CD4-positive, alpha-beta T cell treated with Interleukin-21 for 1 hour (primary cell): ENCODE data around the gene PPY.
"Not testable (repeated sequence)": the region's sequence is repeated elsewhere in the genome, so short reads cannot be mapped to it uniquely, and the experiment has no call there.

Source experiments
- DNase-seq: peaks from one replicate; pipeline ENCODE4 v3.0.0-alpha.2; 2020

Gene PPY

DNA sequence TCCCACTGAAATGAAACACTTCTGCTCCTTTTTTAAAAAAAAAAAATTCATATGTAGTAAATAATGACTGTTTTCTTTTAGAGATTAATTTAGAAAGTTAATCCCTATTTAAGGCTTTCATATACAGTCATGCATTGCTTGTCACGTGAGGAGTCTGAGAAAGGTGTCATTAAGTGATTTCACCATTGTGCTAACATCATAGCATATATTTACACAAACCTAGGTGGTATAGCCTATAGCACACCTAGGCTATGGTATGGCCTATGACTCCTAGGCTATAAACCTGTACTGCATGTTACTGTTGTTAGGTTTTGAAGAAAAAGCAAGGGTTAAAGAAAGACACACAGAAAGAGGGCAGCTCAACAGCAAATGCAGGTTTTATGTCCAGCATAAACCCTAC lies 13.7 kb downstream of the PPY start:
- DNase-seq, result no peak

DNA sequence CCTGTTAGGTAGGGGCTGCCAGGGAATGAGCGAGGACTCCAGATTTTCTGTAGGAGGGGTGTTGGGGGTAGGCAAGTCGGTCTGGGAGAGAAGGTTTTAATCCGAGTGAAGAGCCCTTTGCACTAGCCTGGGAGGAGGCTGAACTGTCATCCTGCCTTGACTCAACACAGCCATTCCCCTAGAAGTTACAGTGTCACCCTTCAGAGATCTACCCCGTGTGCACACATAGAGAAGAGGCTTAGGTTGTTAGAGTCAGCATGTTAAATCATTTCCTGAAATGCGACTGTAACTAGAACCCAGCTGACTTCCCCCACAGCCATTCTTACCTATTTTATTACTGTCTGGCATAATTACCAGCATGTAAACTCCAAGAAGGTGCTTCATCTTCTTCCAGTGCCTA lies 14.3 kb downstream of the PPY start:
- DNase-seq, result not testable (repeated sequence)

DNA sequence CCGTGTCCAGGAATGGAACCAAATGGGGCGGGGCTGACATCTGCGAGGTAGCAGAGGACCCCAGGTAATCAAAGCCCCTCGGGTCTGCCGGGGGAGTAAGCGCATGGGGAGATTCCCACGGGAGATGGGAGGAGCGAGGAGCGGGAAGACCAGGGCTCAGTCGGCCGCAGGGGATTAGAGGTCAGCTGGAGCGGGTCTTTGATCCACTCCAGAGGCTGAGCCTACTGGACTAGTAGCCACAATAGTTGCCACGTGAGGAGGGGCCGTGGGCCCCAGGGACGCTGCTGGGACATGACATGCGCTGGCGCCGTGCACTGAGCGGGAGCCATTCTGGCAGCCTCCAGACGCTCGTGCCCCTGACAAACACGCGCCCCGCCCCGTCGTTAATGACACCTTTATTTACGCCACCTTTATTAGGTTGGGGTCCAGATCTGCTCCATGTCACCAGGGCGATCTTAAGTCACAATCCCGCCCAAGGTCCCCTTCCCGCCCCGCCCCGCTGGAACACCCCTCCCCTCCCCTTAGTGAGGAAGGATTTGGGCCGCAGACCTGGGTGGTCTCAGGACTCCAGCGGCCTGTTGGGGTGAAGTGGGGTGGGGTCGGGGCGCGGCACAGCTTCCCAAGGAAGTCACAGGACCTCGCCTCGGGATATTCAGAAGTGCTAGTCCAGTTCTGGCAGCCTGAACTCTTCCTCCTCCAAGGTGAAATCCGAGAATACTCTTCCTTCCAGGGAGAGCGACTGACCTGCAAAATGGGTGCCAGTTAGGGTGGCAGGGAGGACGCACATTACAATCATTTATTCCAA lies 15.0 kb downstream of the PPY start:
- no peak for DNase-seq

DNA sequence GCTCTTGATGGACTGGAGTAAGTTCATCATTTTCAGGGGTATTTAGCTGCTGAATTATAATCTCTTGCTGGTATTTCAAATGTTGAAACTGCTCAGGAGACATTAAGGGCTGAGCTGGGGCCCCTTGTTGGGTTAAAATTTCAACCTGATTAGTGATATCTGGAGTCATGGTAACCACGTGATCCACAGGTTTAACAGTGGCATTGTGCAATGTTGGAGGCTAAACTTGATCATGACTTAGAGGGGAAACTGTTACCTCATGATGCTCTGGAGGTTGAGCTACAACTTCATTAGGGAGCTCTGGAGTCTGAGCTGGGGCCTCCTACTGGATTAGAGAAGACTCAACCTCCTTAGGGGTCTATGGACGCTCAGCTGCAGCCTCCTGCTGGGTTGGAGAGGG lies 17.7 kb downstream of the PPY start:
- DNase-seq, result no peak

DNA sequence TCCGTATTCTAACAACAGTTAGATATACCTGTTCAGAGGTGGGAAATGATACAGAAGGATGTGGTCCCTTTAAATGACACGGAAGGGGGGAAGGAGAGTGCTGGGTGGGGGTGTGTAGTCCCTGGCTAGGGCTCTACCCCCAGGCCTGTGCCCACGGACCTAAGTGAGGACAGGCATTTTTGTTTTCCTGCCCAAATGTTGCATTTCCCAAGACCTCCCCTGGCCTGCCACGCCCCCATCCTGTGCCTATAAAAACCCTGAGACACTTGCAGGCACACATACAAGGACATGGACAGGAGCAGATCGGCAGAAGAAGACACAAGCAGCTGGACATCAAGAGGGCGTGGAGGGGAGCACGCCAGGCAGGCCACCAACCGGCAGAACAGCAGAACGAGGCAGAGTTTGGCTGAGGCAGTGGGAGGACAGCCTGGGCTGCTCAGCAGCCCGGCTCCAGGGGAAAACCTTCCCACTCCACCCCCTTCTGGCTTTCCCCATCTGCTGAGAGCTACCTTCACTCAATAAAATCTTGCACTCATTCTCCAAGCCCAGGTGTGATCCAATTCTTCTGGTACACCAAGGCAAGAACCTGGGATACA lies 21.7 kb downstream of the PPY start:
- no peak for DNase-seq

DNA sequence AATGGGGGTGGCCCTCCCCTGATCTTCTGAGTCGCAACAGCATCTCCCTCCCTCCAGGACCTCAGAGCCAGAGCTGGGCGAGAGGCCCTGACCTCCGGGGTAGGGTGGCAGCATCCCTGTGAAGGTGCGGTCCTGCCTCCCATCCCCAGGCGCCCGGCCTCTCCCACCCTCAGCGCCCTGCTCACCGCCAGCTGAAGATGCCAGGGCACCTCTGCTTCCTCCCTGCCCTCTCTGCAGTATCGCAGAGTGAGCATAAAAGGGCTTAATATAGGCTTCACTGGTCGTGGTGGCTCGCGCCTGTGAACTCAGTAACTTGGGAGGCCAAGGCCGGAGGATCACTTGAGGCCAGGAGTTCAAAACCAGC lies 24.3 kb downstream of the PPY start:
- DNase-seq, result no peak

DNA sequence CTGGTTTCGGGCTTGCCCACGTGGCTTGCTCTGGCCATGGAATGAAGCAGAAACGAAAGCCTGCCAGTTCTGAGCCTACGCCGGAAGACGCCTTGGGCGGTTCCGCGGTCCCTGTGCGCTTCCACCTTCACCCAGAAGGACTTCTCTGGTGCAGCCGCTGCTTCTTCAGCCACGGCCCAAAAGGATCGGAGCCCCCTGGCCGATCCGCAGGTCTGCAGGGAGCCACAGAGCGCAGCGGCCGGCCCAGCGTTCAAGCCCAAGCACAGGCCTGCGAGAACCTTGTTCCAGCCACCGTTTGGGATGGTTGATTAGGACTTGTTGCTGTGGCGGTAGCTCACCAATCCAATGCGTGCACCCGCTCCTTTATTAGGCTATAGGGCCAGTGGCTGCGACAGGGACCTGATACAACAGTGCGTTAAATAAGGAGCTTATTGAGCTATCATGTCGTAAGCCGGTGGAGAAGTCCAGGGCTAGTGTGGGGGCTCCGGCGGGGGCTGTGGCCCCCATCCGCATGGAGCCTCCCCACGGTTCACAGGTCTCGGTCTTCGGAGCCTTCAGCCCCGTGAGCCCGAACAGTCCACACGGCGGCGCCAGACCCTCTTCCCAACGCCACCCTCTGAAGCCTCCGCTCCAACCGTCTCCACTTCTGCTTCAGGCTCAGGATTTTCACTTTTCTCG lies 24.8 kb downstream of the PPY start:
- peak; percentile 55 for DNase-seq

DNA sequence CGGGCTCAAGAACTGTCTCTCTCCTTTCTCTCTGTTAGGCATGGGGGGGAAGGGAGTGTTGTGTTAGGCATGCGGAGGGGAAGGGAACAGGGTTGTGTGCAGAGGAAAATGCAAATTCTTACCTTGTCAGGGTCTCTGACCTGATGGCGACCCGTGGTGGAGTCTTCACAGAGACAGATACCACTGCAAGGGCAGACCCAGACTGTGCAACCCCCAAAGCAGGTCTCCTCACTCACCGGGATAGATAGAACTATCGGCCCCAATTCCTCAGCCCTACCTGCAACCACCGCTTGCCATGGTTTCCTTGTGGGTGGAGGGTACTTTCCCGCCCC lies 25.3 kb downstream of the PPY start:
- DNase-seq, result no peak

DNA sequence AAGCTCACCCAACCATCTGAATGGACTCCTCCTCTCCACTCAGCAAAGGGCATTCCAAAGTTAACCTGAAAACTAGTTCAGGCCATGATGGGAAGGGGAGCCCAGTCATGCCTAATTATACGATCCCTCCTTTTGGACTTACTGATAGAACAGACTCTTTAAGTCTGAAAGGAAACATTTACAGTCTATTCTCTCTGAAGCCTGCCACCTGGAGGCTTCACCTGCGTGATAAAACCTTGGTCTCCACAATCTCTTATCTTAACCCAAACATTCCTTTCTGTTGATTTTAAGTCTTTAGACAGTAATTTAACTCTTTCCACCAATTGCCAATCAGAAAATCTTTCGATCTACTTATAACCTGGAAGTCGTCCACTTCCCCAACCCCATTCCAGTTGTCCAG lies 25.9 kb downstream of the PPY start:
- no peak for DNase-seq

DNA sequence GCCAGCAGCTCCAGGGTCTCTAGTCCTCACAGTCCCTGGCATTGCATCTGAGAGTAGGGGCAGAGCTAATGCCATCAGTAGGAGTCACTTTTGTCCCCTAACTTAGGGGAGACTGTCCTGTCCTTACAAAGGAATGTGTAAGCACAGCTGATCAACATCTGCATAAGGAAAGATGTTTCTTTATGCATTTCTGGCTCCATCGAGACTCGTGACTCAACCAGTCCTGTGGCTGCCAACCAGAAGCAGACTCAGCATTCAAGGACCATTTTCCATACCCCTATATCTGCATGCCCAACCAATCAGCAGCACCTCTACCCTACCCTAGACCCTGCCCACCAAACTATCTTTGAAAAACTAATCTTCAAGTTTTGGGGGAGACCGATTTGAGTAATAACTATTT lies 26.7 kb downstream of the PPY start:
- DNase-seq, result no peak

DNA sequence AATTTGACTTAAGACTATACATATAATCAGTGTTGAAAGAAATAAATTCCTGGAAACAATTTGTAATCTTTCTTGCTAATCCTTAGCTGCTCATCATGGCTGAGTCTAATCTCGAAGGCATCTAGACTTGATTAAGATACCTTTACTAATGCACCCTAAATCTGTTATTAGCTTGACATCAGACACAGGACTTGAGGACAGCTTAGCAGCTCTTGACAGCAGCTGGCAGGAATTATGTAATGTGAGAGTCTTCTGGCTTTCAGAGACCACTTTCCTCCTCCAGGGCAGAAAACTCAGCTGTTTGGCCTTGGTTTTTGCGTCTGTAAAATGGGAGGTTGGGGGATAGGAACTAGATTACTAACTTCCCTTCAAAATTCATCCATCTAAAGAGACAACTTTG lies 27.8 kb downstream of the PPY start:
- no peak for DNase-seq

DNA sequence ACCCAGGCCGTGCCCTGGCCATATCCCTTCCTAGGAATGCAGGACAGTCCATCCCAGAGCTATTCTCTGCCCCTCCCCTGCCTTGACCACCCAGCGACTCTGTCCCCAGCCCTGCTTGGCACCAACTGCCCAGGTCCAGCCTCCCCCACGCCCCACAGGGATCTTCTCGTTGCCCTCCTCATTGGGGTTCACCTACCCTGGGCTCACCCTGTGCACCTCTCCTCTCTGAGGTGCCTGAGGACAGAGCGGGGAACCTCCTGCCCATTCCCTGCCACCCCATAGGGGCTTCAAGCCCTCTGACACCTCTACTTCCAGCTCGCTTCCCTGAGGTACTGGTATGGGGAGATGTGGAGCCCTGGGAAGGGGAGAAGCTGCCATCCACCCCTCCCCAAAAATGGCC lies 28.7 kb downstream of the PPY start:
- DNase-seq, result no peak

DNA sequence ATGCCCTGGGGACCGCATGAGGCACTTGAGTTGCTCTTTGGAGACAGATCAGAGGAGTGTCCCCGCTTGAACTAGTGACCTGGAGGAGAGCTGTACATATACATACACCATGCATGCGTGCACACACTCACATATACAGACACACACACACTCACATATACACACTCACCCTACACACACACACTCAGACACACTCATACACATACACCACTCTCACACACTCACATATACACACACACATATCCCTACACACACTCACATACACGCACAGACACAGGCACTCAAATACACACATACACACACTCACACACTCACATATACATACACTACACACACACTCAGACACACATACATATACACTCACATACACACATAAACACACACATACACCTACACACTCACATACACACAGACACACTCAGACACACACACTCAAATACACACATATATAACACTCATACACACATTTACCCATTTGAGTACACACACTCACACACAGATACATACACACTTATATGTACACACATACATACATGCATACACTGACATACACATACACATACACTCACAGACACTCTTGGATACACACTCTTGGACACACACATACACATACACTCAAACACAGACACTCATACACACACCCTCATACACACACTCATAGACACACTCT lies 29.5 kb downstream of the PPY start:
- DNase-seq, result no peak

DNA sequence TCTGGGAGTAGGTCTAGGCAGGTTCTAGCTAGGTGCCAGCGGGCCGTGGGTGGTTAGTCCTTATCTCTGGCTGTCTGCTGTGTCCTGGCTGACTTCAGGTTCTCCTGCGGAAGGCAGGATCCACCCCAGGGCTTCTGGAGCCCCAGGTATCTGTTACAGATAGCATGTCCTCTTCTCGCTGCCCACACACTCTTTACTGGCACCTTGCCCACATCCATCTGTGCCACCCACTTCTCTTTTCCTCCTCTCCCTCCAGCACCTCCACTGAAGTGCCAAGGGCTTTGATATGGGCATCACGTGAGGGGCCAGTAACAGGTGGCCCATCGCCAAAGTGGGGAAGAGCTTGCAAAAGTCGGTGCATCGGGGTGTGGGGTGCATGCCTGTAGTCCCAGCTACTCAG lies 30.4 kb downstream of the PPY start:
- DNase-seq, result no peak

DNA sequence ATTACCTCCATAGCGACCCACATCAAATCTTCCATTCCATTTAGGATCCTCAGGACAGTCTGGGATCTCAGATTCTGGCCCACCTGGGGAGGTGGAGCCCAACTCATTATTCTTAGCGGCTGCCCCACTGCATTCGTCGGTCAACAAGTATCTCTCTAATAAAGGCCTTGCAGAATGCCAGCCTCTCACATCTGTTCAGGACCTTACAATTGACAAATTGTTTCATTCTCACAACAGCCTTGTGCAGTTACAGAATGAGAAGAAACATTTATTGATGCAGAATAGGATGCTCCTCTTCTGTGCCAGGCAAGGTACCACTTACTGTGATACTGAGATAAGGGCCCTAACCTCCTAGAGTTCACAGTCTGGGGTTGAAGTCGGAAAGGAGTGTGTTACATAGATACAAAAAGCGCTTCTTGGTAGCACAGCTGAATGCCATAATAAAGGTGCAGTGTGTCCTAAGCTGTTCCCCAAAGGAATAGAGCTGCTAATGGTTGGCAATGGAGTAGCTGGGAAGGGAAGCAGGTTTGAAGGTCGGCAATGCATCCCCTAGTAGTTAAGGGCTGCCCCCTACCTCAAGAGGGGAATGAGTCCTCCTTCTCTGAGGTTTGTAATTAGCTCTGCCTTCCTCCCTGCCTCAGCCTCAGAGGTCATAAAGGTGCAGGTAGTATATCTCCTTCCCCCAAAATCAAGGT lies 32.6 kb downstream of the PPY start:
- no peak for DNase-seq

DNA sequence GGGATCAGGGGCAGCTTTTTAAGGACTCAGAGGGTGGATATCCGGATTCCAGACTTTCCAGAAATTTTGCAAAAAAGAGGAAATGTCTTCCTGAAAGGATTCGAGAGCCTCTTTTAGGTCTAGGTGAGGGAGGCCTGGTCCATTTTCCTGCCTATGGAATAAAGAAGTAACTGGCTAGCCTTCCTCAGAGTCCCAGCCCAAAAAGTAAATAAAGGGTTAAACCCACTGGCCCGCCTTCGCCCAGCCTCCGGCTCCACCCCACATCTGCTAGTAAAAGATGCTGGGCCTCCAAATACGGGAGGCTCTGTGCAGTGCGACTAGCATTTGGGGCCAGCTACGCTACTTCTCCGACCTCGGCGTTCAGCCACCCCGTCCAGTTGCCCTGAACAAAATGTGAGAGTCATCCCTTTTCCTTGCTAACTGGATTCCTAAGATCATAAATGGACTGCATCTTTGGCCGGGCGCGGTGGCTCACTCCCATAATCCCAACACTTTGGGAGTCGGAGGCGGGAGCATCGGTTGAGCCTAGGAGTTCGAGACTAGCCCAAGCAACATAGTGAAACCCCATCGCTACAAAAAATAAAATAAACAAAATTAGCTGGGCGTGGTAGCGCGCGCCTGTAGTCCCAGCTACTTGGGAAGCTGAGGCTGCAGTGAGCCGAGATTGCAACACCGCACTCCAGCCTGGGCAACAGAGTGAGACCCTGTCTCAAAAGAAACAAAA lies 34.1 kb downstream of the PPY start:
- peak; percentile 65 for DNase-seq

DNA sequence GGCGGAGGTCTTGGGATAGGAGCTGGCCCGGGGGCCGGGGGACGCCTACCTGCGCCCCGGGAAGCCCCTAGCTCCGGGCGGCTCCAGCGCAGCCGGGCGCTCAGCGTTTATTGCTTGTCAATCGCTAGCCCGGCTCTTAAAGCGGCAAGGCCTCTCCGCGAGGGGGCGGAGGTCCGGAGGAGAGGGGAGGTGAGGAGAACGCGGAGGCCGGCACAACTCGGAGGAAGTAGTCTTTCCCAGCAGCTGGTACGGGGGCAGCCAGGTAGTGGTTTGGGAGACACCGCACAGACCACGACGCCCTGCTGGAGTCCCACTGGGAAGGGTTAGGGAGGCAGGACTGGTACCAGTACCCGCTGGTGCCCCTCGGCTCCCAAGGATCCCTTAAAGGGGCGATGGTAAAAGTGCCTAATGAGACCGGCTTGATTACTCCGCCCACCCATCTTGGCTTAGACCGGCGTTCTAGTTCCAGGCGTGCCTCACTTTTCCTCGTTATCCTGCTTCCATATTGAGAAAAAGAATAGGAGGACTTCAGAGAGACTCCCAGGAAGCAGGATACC lies 34.8 kb downstream of the PPY start, which contains the start of gene MPP2:
Gene MPP2 (minus strand): TSS at position 112 of the 557 bp plus-strand sequence. CDS start 3,076 bp downstream, outside the sequence.
- DNase-seq, result peak; percentile 64

DNA sequence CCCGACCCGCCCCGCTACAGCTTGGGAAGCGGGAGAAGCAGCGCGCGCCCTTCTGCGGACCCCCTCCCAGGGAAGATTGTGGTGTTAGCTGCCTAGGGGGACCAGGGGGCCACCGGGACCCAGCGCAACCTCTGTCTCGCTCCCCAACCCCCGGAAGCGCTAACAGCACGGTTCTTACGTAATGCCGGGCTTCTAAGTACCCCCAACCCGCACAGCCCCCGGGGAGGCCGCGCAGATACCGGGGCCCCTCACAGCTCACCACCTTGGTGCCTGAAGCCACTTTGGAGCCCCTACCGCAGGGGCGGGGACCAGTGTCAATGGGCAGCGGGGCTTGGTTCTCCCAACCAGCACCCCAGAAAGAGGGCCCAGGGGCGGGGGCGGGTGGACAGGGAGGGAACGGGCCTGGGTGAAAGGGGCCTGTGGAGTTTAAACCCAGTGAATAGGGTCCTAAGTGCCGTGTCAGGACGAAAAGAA lies 35.3 kb downstream of the PPY start:
- peak; percentile 33 for DNase-seq

DNA sequence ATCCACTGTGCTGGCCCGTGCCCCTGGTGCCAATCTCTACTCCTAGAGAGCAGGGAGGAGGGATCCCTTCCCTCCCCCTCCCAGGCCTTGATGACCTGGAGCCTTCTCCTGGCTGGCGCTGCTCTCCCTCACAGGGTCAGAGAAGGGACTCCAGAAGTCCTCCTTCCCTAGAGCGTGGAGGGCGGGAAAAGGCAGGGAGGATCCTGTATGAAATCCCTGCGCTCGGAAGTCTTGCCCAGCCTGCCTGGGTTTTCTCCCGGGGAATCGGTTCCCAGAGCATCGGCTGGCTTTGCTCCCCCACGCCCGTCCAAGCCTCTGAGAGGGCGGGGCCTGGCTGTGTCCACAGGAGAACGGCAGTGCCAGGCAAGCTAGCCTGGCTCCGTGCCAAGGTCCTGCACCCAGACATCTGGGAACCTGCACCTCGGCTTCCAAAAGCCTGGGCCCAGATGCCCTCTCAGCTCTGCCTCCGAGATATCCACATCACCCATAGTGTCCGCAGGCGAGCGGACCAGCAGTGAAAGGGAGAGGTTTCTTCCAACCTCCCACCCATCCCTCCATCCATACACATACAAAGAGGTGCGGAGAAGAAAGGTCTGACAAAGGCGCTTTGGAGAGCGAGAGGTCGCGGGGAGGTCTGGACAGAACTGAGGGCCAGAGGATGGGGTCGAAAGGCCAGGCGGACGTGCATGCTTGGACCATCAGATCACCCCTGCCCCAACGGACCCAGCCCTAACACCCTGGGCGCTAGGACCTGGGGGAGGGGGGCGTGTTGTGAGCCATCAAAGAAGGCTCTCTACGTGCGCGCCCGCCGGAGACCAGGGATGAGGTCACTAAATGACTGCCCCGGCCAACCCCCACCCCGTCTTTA lies 36.1 kb downstream of the PPY start:
- DNase-seq, result peak; percentile 43

DNA sequence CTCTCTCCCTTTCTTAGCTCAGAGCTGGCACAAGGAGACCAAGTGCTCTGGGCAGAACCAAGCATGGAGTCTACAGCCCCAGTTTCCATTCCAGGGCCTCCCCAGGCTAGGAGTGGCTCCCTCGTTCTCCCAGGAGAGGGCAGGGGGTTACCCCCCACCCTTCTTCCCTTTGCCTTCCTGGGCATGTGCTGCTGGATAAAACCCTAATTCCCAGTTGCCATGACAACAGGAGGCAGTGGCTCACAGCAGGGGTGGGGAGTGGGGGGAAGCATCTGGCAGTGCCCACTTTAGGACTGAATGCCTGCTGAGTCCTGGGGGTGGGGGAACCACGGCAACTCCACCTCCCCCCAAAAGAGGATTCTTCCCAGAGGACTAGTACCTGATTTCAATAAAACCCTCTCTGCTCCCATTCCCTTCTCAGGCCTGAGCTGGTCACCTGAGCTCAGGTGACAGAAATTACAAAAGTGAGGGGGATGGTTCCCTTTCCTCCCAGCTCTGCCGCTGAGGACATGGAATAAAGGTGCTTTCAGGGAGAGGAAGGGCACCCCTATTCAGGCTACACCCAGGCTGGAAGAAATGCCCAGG lies 36.8 kb downstream of the PPY start:
- DNase-seq, result no peak
